GM18511 (cell line): ENCODE data around the gene HS1BP3.

ENCODE experiments used
- ATAC-seq: cut with Tn5 transposase; IDR thresholded peaks from one replicate; pipeline ENCODE4 v1.9.1; 2021; ENCODE audit warnings: mild to moderate bottlenecking, moderate library complexity; ENCODE audit not compliant: unreplicated experiment

Gene HS1BP3

GRCh38 chr2:20675701-20676352 is 24.9 kb upstream of the HS1BP3 start:
- peak; percentile 68 for ATAC-seq

GRCh38 chr2:20674974-20675679 is 24.2 kb upstream of the HS1BP3 start:
- no peak for ATAC-seq

DNA sequence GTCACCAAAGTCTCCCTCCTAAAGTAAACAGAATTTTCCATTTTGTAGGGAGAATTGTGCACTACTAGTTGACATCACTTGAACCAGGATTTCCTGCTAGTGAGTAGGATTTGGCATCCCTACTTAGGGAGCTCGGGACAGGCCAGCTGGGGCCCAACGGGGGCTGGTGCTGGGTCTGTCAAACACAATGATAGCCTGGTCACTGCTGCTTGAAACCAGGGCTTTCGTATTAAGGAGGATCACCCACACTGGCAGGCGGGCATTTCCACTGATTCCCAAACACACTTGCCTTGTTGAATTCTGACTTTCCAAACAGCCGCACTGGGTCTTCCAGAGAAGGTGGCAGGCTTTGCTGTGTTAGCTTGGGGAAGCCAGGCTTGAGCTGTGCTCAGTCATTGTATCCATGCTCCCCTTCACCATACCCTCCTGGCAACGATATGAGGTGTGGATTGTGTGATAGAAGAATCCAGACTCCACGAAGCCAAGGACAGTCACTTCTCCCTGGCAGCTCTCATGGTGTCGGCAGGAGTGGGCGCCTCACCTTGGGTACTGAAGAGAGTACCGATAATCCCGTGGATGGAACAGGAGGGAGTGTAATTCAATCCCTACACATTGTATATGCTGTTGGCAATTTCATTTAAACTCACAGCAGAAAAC is 23.5 kb upstream of the HS1BP3 start:
- no peak for ATAC-seq

GRCh38 chr2:20673686-20674308 is 22.9 kb upstream of the HS1BP3 start:
- no peak for ATAC-seq

GRCh38 chr2:20672201-20672951 is 21.5 kb upstream of the HS1BP3 start:
- no peak for ATAC-seq

GRCh38 chr2:20671736-20672080 is 20.8 kb upstream of the HS1BP3 start:
- no peak for ATAC-seq

- no peak for ATAC-seq
These were observed 20.3 kb upstream of the HS1BP3 start for GRCh38 chr2:20671036-20671735.

DNA sequence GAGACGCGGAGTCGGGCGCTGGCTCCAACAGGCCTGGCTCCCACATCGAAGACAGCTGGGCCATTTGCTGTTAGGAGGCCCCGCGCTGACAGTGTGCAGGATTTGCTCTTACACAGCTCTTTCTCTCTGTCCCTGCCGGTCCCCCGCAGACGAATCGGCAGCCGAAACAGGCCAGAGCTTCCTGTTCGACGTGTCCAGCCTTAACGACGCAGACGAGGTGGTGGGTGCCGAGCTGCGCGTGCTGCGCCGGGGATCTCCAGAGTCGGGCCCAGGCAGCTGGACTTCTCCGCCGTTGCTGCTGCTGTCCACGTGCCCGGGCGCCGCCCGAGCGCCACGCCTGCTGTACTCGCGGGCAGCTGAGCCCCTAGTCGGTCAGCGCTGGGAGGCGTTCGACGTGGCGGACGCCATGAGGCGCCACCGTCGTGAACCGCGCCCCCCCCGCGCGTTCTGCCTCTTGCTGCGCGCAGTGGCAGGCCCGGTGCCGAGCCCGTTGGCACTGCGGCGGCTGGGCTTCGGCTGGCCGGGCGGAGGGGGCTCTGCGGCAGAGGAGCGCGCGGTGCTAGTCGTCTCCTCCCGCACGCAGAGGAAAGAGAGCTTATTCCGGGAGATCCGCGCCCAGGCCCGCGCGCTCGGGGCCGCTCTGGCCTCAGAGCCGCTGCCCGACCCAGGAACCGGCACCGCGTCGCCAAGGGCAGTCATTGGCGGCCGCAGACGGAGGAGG is 19.6 kb upstream of the HS1BP3 start:
- no peak for ATAC-seq

GRCh38 chr2:20669562-20670314 is 18.8 kb upstream of the HS1BP3 start:
- ATAC-seq: no peak

GRCh38 chr2:20668871-20669475 is 18.1 kb upstream of the HS1BP3 start:
- no peak for ATAC-seq

DNA sequence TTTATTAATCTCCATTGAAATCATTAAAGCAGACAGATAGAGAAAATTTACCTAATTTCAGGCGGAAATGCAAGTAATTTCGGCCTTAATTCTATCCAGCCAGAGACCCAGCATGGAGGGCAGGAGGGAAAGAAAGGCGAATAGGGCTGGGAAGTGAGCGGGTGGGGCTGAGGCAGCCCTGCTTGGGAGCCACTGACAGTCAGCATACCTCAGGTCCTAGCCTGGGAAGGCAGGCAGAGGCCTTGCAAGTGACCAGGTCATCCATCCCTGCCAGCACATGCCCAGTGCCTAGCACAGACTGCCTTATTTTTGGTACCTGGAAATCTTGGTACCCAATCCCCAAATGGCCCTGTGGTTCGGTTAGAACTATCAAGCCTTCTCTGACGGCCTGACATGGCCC is 17.6 kb upstream of the HS1BP3 start:
- ATAC-seq: no peak

DNA sequence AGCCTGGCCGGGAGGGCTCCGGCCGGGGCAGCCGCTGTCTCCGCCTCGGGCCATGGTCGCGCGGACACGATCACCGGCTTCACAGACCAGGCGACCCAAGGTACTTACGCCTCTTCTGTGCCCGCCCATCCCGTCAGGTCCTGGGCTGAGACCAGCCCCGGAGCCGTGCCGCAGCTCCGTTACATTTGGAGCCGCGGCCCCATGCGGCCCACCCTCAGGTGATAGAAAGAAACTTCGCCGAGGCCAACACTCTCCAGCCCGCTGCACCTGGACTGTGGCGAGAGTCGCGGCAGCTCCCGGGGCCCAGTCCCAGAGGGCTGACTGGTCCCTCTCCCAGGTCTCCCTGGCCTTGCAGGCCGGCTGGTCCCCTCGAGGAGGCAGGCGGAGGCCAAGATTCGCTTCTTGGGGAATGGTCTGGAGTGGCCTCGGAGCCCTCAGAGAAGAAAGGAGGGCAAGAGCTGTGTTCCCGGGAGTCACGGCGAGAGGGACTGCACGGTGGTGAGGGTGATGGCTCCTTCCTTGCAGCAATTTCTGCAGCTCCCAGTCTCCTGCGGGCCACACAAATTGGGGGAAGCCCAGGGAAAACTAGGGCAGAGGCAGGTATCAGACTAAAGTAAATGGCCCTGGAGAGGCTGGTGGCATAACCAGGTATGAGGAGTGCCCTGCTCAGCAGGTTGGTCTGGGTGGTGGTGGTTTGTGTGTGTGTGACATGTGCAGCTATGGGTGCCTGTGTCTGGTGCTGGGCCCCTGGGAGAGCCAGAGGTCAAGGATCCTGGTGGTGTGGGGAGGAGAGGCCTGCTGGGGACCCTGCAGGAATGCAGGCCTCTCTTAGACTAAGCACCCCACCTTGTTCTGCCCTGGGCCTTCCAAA is 16.9 kb upstream of the HS1BP3 start:
- no peak for ATAC-seq

DNA sequence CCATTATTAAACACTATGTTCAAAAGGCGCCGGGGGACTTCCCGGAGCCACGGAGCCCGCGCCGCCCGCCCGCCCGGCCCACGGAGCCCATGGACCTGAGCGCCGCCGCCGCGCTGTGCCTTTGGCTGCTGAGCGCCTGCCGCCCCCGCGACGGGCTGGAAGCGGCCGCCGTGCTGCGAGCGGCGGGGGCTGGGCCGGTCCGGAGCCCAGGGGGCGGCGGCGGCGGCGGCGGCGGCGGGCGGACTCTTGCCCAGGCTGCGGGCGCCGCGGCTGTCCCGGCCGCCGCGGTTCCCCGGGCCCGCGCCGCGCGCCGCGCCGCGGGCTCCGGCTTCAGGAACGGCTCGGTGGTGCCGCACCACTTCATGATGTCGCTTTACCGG is 16.2 kb upstream of the HS1BP3 start:
- no peak for ATAC-seq

- ATAC-seq: no peak
These were observed 15.6 kb upstream of the HS1BP3 start, which contains the start of gene GDF7 for GRCh38 chr2:20666304-20667150. GDF7 (plus strand) TSS chr2:20667144; CDS start chr2:20667240, 96 bp downstream.

DNA sequence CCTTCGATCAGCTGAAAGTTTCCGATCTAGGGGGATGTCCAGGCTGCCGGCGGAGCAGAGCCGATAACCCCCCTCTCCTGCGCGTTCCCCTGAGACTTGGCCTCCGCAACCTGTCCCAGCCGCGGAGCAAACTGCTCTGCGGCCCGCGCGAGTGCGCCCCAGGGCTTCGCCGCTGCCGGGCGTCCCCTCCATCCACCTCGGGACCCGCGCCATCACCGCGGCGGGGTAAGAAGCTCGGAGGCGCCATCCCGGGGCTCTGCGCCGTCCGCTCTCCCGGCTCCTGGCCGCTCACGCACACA is 15.1 kb upstream of the HS1BP3 start:
- no peak for ATAC-seq

- no peak for ATAC-seq
These were observed 14.5 kb upstream of the HS1BP3 start for GRCh38 chr2:20665243-20666004.
